HG03095 (cell line): ENCODE measurements around the gene HSPA12B.

Source experiments
- ATAC-seq: cut with Tn5 transposase; IDR thresholded peaks from one replicate; pipeline ENCODE4 v1.9.1; 2021; ENCODE audit warnings: moderate library complexity; ENCODE audit not compliant: unreplicated experiment

Gene HSPA12B

GRCh38 chr20:3747471-3747870 lies 15.0 kb downstream of the HSPA12B start:
- no peak for ATAC-seq

DNA sequence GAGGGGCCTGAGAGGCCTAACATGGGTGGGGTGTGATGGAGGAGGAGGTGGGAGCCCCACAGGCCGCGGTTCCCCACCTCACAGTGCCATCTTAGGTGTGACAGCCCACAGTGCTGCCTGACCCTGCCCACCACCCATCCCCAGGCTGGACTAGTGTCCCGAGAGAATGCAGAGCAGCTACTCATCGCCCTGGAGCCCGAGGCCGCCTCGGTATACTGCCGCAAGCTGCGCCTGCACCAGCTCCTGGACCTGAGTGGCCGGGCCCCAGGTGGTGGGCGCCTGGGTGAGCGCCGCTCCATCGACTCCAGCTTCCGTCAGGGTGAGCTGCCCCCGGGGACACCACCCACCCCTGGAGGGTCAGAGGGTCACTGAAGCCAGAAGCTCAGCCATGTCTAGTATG lies 15.6 kb downstream of the HSPA12B start:
- ATAC-seq, result no peak

DNA sequence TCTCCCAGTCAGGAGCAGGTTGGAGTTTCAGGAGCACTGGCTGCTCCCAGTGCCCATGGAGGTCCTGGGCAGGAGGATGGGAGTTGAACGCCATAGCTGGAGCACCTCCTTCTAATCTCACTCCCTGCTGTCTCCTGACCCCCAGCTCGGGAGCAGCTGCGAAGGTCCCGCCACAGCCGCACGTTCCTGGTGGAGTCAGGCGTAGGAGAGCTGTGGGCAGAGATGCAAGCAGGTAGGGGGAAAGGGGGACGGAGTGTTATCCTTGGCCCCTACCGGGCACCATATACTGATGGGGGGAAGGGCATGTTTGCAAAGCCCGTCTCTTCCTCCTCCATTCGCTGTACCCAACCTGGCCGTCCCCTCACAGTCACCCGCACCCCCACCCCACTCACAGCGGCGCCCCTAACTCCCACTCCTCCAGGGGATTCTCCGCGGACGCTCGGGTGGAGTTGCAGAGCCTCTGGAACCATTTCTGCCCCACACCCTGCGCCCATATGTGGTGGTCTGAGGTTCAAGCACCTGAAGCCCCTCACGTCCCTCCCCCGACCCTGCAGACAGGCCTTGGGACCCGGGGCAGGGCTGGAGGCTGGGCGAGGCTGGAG lies 16.7 kb downstream of the HSPA12B start:
- no peak for ATAC-seq

DNA sequence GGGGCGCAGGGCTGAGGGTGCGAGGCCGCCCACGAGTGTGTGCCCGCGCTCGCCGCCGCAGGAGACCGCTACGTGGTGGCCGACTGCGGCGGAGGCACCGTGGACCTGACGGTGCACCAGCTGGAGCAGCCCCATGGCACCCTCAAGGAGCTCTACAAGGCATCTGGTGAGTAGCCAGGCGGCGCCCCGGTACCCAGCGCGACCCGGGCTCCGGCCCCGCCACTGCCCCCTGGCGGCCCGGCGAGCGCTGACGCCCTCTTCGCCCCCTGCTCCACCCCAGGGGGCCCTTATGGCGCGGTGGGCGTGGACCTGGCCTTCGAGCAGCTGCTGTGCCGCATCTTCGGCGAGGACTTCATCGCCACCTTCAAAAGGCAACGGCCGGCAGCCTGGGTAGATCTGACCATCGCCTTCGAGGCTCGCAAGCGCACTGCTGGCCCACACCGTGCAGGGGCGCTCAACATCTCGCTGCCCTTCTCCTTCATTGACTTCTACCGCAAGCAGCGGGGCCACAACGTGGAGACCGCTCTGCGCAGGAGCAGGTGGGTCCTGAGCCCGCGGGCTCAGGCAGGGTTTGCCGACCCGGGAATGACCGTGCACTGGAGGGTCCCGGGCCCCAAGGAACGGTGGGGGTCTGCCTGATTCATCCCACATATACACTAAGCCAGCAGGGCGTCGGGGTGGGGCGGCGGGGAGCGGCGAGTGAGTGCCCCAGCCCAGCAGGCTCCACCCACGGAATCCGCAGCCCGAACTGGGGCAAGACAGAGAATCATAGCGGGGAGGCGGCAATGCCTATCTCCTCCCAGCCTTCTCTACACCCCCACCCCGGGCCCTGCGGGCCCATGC lies 17.4 kb downstream of the HSPA12B start:
- no peak for ATAC-seq

DNA sequence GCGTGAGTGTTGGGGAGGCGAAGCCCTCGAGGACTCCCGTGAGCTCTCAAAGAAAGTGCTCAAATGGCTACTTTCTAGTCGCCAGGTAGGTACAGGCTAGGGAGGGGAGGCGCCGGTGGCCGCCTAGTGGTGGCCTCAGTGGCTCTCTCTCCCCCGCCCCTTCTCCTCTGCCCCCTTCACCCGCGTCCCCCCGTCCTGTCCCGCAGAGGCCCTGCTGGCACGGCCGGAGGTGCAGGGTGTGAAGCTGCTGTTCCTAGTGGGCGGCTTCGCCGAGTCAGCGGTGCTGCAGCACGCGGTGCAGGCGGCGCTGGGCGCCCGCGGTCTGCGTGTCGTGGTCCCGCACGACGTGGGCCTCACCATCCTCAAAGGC lies 18.8 kb downstream of the HSPA12B start:
- no peak for ATAC-seq

- no peak for ATAC-seq
Observed at GRCh38 chr20:3751675-3752385, 19.3 kb downstream of the HSPA12B start.

GRCh38 chr20:3752386-3752759 lies 19.9 kb downstream of the HSPA12B start:
- ATAC-seq, result no peak

DNA sequence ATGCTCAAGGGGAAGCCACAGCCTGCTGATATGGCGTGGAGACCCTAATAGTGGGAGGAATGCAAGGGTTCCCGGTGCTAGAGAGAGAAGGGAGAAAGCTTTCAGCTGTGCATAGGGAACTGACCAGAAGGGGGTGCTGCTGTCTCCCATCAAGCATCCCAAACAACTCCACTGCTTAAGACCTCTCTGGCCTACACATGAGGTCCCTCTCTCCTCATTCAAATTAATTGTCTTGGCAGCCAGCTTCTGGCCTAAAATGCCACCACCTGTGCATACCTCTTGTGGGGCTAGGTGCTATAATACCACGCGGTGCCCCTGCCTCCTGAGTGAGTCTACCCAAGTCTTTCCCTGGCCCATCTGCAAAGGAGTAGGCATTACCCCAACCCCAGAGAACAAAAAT lies 20.6 kb downstream of the HSPA12B start:
- no peak for ATAC-seq

GRCh38 chr20:3753501-3754275 lies 21.2 kb downstream of the HSPA12B start:
- no peak for ATAC-seq

GRCh38 chr20:3754276-3754630 lies 21.8 kb downstream of the HSPA12B start:
- ATAC-seq, result no peak

- no peak for ATAC-seq
Observed at GRCh38 chr20:3755269-3755668, 22.8 kb downstream of the HSPA12B start.

DNA sequence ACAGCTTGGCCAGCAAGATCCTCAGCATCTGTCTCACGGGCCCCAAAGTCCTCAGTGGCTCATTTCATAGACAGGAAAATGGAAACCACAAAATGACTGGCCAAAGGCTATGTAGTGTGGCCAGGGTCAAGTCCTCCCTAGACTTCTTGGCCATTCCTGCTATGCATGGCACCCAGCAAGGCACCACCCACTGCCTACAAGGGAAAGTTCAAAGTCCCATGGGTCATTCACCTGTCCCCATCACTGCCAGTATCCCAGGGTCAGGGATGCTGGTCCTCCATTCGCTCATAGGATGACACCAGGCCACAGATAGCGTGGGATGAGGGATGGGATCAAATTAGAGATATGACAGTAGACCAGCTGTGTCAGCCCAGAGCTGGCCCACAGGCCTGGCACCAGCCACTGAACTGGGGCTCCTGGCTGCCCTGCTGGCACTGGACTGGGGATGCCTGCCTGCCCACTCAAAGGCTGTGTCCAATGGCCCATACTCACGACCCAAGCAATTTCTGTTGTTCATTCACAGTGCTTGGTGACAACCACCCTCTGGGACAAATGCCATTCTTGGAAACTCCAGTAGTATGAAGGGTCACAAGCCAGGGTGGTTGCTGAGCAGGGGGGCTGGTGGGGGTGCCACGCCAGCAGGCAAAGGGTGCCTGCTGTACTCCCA lies 23.5 kb downstream of the HSPA12B start:
- no peak for ATAC-seq

- no peak for ATAC-seq
Observed at GRCh38 chr20:3757268-3757667, 24.8 kb downstream of the HSPA12B start.

DNA sequence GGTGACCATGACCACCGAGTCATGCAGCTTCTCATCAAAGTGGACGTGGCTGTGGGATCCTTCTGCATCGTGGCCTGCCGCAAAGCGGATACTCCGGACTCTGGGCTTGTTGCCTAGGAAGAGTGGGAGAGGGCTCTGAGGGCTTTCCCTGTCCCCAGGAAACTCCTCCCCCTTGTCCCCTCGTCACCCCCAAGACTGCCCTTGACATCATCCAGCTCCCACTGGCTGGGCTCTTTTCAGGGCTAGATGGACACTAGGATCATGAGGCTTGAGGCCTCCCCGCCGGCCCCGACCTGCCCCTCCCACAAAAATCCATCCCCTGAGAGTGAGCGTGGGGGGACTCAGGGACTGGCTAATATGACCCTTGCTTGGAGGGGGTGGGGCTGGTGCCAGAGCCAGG lies 26.1 kb downstream of the HSPA12B start:
- ATAC-seq, result no peak

DNA sequence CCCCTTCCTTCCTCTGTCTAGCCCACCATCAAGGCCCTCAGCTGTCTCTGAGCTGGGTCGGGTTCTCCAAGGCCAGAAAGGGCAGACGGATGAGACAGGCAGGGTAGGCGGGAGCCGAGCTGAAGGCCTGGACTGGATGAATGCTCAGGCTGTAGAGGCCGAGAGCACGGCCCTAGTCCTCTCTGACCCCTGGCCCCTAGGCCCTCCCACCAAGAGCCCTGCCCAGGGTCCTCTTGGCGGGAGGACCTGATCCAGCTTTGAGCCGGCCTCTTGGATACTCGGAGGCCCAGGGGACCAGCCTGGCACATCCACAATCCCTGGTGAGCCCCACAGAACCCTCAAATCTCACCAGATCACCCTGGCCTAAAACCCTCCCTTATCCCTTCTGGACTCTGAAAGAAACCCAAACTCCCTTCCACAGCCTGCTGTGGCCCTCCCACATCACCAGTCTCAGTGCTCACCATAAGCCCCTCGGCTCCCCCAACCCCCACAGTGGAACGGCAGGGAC lies 26.9 kb downstream of the HSPA12B start:
- ATAC-seq, result no peak

DNA sequence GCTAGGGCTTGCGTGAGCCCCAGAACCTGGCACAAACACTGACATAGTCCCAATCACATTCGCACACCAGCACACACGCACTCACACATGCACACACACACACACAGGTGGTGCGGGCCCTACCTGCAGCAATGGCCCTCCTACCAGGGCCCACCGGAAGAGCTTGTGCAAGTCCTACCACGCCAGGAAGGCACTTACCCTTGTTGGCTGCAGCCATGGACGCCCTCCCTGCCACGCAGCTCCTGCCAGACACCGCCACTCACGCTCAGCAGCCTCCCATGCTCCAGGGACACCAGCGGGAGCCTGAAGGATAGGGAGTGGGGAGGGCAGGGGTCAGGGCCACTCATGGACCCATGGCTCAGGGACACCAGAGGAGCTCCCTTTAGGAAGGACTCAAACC lies 27.4 kb downstream of the HSPA12B start:
- no peak for ATAC-seq

- no peak for ATAC-seq
Observed at GRCh38 chr20:3760655-3761348, 28.3 kb downstream of the HSPA12B start.

GRCh38 chr20:3763671-3764601 lies 31.5 kb downstream of the HSPA12B start:
- no peak for ATAC-seq

GRCh38 chr20:3764659-3765058 lies 32.2 kb downstream of the HSPA12B start:
- ATAC-seq, result no peak
